ENCODE measurements around the gene USP54.

The USP54 gene, protein sequence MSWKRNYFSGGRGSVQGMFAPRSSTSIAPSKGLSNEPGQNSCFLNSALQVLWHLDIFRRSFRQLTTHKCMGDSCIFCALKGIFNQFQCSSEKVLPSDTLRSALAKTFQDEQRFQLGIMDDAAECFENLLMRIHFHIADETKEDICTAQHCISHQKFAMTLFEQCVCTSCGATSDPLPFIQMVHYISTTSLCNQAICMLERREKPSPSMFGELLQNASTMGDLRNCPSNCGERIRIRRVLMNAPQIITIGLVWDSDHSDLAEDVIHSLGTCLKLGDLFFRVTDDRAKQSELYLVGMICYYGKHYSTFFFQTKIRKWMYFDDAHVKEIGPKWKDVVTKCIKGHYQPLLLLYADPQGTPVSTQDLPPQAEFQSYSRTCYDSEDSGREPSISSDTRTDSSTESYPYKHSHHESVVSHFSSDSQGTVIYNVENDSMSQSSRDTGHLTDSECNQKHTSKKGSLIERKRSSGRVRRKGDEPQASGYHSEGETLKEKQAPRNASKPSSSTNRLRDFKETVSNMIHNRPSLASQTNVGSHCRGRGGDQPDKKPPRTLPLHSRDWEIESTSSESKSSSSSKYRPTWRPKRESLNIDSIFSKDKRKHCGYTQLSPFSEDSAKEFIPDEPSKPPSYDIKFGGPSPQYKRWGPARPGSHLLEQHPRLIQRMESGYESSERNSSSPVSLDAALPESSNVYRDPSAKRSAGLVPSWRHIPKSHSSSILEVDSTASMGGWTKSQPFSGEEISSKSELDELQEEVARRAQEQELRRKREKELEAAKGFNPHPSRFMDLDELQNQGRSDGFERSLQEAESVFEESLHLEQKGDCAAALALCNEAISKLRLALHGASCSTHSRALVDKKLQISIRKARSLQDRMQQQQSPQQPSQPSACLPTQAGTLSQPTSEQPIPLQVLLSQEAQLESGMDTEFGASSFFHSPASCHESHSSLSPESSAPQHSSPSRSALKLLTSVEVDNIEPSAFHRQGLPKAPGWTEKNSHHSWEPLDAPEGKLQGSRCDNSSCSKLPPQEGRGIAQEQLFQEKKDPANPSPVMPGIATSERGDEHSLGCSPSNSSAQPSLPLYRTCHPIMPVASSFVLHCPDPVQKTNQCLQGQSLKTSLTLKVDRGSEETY (N-terminal part only)

DNA sequence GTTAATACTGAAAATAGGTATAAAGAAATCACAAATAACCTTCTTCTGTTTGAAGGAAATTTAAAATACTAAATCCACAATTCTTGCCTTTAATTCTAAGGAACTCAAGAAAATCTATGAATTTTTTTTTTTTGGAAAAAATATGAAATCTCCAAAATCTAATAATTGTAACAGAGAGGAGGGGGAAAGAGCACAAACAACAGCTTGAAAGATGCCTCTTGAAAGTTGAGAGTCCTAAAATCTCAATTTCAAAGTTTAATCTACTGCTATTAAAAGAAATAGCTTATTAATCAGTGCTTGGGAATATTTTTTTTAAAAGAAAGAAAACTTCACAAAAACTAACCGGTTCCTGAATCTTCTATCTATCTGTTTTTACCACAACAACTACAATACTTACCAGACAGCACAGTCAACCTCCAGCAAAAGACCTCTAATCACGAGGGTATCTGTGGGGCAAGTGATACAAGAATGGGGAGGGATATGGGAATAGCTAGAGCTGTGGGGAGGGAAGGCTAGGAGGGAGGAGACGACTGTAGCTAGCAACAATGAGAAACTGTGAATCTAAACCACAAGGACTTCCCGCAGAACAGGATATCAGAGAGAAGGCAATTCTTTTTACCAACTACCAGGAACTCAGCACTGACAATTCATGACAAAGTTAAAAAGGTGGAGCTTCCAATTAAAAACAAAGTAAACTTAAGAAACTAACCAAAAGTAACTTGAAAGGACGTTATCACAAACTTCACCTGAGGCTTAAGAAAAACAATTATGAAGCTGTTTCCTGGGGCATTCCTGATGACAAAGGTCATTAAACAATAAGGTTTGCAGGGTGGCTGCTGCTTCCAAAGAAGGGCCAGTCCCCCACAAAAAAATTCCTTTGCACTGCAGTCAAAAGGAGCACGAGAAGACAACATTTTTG lies at the start of gene USP54:
Gene USP54, minus strand, starts transcription at position 462 of the 919 bp plus-strand sequence. CDS start 15,684 bp downstream, outside the sequence.
- TF ChIP-seq, protein P1, sequence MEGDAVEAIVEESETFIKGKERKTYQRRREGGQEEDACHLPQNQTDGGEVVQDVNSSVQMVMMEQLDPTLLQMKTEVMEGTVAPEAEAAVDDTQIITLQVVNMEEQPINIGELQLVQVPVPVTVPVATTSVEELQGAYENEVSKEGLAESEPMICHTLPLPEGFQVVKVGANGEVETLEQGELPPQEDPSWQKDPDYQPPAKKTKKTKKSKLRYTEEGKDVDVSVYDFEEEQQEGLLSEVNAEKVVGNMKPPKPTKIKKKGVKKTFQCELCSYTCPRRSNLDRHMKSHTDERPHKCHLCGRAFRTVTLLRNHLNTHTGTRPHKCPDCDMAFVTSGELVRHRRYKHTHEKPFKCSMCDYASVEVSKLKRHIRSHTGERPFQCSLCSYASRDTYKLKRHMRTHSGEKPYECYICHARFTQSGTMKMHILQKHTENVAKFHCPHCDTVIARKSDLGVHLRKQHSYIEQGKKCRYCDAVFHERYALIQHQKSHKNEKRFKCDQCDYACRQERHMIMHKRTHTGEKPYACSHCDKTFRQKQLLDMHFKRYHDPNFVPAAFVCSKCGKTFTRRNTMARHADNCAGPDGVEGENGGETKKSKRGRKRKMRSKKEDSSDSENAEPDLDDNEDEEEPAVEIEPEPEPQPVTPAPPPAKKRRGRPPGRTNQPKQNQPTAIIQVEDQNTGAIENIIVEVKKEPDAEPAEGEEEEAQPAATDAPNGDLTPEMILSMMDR (IDR thresholded peaks at IDR 0.05; ENCODE audit: low read depth, low read length) = no peak

DNA sequence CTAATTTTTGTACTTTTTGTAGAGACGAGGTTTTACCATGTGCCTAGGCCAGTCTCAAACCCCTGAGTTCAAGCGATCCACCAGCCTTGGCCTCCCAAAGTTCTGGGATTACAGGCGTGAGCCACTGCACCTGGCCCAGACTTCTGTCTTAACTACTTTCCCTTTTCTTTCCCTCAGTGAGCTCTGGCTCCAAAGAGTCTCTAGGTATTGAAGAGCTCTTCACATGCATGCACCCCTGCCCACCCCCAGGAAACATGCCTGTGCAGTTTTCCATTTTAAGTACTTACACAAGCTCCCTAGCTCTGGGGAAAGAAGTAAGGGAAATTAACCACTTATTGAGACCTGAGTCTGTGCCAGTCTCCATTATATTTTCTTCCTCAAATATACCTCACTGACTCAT lies 48.1 kb upstream of the USP54 start:
- DNase-seq (ENCODE audit: extremely low read depth, low read depth) = no peak

More for the DNA sequence above, at the start of gene USP54:
- DNase-seq (ENCODE audit: extremely low read depth, low read depth) = no peak

GRCh38 chr10:73635781-73636180 lies 44.6 kb upstream of the USP54 start:
- no peak for DNase-seq (ENCODE audit: extremely low read depth, low read depth)
- TF ChIP-seq, protein P1 (IDR thresholded peaks at IDR 0.05; ENCODE audit: low read depth, low read length) = no peak

More for the DNA sequence above, 48.1 kb upstream of the USP54 start:
- TF ChIP-seq, protein P1 (IDR thresholded peaks at IDR 0.05; ENCODE audit: low read depth, low read length) = no peak

DNA sequence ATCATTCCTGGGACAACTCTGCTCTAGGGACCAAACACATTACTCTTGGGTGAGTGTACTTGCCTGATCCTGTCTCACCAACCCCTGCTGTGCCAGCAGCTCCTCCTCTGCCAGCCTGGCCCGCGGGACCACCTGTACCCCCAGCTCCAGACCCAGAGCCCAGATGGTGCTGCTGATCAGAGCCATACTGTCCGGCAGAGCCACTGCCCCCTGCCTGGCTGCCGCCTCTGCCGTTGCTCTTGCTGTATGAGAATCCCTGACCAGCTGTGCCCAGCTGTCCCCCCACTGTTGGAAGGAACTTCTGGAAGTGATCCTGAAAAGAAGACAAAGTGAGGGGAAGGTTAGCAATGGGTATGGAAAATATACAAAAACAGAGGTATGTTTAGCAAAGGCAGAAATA lies 43.3 kb upstream of the USP54 start:
- DNase-seq (ENCODE audit: extremely low read depth, low read depth) = no peak
- TF ChIP-seq, protein P1 (IDR thresholded peaks at IDR 0.05; ENCODE audit: low read depth, low read length) = no peak

DNA sequence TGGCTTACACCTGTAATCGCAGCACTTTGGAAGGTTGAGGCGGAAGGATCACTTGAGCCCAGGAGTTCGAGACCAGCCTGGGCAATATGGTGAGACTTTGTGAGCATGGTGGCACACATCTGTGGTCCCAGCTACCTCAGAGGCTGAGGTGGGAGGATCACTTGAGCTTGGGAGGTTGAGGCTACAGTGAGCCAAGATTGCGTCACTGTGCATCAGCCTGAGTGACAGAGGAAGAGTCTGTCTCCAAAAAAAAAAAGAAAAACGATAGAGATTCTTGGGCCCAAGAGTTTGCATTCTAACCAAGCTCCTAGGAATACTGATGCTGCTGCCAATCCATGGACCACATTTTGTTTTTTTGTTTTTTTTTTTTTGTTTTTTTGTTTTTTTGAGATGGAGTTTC lies 38.0 kb upstream of the USP54 start:
- TF ChIP-seq, protein P1 (IDR thresholded peaks at IDR 0.05; ENCODE audit: low read depth, low read length) = no peak
- no peak for DNase-seq (ENCODE audit: extremely low read depth, low read depth)

GRCh38 chr10:73628405-73628804 lies 37.3 kb upstream of the USP54 start:
- DNase-seq (ENCODE audit: extremely low read depth, low read depth) = no peak
- TF ChIP-seq, protein P1 (IDR thresholded peaks at IDR 0.05; ENCODE audit: low read depth, low read length) = no peak

Data from AG09319 (cell line).